NCI-H524 treated with DMSO at 0.1 percent for 48 hours (cell line): ENCODE data around the gene CISD3.

Experiments used
- DNase-seq: peaks from one replicate; lab custom pipeline; 2025; lab: John Stamatoyannopoulos, UW

CISD3 gene

GRCh38 chr17:38745545-38745944 is 15.4 kb downstream of the CISD3 start:
- DNase-seq: peak; percentile 35

- DNase-seq: no peak
Observed at GRCh38 chr17:38746004-38746848, 16.1 kb downstream of the CISD3 start.

GRCh38 chr17:38746849-38747462 is 16.8 kb downstream of the CISD3 start:
- no peak for DNase-seq

- no peak for DNase-seq
Observed at GRCh38 chr17:38747463-38748148, 17.5 kb downstream of the CISD3 start.

GRCh38 chr17:38748149-38748891 is 18.2 kb downstream of the CISD3 start, which contains the start of gene PCGF2:
Gene PCGF2, minus strand, starts transcription at chr17:38748336. Its CDS starts 7,934 bp downstream, at chr17:38740402.
- peak; percentile 68 for DNase-seq

GRCh38 chr17:38748892-38749222 is 18.7 kb downstream of the CISD3 start:
- no peak for DNase-seq

- no peak for DNase-seq
Observed at GRCh38 chr17:38749223-38750043, 19.3 kb downstream of the CISD3 start.

GRCh38 chr17:38750044-38750311 is 19.8 kb downstream of the CISD3 start:
- DNase-seq: no peak

- DNase-seq: no peak
Observed at GRCh38 chr17:38750312-38751121, 20.4 kb downstream of the CISD3 start.

- no peak for DNase-seq
Observed at GRCh38 chr17:38751144-38751807, 21.1 kb downstream of the CISD3 start.

GRCh38 chr17:38751808-38752307 is 21.7 kb downstream of the CISD3 start:
- DNase-seq: no peak

GRCh38 chr17:38752308-38753070 is 22.3 kb downstream of the CISD3 start, which contains the start of gene PSMB3:
Gene PSMB3, plus strand, starts transcription at chr17:38752741. Its CDS starts 86 bp downstream, at chr17:38752827.
- DNase-seq: peak; percentile 100

GRCh38 chr17:38753071-38753506 is 22.9 kb downstream of the CISD3 start:
- no peak for DNase-seq

- DNase-seq: no peak
Observed at GRCh38 chr17:38761612-38762011, 31.5 kb downstream of the CISD3 start.

GRCh38 chr17:38762231-38762630 is 32.1 kb downstream of the CISD3 start:
- DNase-seq: no peak

GRCh38 chr17:38766341-38766740 is 36.2 kb downstream of the CISD3 start:
- no peak for DNase-seq

- no peak for DNase-seq
Observed at GRCh38 chr17:38768417-38768816, 38.3 kb downstream of the CISD3 start.

- DNase-seq: no peak
Observed at GRCh38 chr17:38773258-38773657, 43.1 kb downstream of the CISD3 start.

- no peak for DNase-seq
Observed at GRCh38 chr17:38777641-38778250, 47.6 kb downstream of the CISD3 start.
